GM19452 (cell line): ENCODE measurements around the gene SNIP1.
"Not testable (repeated sequence)": the region's sequence is repeated elsewhere in the genome, so short reads cannot be mapped to it uniquely, and the experiment has no call there.

ENCODE experiments used
- ATAC-seq: cut with Tn5 transposase; IDR thresholded peaks from one replicate; pipeline ENCODE4 v1.9.1; 2021; ENCODE audit not compliant: unreplicated experiment

Gene SNIP1

GRCh38 chr1:37553927-37554808, at the start of gene SNIP1:
Gene SNIP1 (minus strand): TSS chr1:37554293. CDS start chr1:37554229, 64 bp downstream.
- ATAC-seq: peak; percentile 73

- ATAC-seq: no peak
Observed at GRCh38 chr1:37602750-37603694, 48.9 kb upstream of the SNIP1 start.

DNA sequence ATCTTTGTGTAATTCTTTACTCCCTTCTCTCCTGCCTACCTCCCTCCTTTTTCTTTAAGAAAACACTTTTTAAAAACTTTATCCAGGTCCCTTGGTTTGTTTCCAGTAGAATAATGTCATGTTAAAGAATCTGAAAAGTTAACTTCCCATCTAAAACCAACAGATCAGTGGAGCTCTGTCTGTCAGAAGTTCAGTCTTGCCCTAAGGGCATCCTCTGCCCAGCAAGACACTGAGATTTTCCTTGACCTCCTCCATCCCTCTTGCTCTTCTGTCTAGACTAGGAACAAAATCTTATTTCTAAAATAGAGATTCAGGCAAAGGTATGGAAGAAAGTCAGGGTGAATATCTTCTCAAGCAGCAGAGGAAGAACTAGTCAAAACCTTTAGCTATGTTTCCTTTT, 47.3 kb upstream of the SNIP1 start:
- ATAC-seq: no peak

- ATAC-seq: no peak
Observed at GRCh38 chr1:37599940-37600339, 45.8 kb upstream of the SNIP1 start.

DNA sequence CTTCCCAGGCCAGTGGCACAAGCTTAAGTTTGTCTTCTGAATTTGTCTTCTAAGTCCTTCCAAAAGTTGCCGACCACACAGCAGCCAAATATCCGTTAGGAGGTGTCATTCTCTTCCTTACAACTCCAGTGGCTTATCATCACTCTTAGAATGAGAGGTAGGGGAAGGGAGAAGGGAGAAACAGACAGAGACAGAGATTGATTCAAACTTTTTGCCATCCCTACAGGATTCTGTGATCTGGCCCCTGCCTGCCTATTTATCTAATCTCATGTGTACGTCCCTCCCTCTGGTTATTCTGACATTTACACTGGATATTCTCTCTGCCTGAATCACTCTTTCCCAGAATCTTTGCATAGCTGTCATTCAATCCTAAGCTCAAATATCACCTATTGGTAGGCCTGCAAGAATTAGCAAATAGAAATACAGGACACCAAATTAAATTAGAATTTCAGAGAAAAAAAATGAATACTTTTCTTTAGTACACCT, 42.1 kb upstream of the SNIP1 start:
- no peak for ATAC-seq

GRCh38 chr1:37595440-37596181, 41.5 kb upstream of the SNIP1 start, which contains the start of gene GNL2:
Gene GNL2 (minus strand): TSS chr1:37595937. CDS start chr1:37595822, 115 bp downstream.
- ATAC-seq: peak; percentile 96

GRCh38 chr1:37593726-37594125, 39.6 kb upstream of the SNIP1 start:
- ATAC-seq: no peak

DNA sequence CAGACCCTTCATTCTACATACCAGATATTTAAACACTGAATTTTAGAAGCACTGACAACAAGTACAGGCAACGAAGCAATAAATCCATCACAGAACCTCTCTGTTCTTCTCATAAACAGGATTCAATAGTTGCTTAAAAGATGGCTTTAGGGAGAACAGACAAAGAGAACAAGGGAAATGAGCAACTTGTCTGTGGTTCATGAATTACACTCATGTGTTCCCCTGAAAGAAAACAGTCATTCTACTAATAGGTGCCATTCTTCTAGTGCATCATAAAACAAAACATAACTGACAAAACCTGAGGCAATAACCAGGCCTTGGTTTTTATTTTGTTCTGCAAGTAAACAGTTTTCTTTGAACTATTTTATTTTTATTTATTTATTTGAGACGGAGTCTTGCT, 34.8 kb upstream of the SNIP1 start:
- no peak for ATAC-seq

DNA sequence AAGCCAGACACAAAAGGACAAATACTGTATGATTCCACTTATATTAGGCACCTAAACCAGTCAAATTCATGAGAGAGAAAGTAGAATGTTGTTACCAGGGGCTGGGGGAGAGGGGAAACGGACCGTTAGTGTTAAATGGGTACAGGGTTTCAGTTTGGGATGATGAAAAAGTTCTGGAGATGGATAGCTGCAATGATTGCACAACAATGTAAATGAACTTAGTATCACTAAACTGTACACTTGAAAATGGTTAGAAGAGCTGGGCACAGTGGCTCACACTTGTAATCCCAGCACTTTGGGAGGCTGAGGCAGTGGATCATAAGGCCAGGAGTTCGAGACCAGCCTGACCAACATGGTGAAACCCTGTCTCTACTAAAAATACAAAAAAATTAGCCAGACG, 30.5 kb upstream of the SNIP1 start:
- not testable (repeated sequence) for ATAC-seq

- no peak for ATAC-seq
Observed at GRCh38 chr1:37575692-37576091, 21.6 kb upstream of the SNIP1 start.

- ATAC-seq: no peak
Observed at GRCh38 chr1:37574834-37575480, 20.9 kb upstream of the SNIP1 start.

GRCh38 chr1:37570528-37571334, 16.6 kb upstream of the SNIP1 start:
- no peak for ATAC-seq

DNA sequence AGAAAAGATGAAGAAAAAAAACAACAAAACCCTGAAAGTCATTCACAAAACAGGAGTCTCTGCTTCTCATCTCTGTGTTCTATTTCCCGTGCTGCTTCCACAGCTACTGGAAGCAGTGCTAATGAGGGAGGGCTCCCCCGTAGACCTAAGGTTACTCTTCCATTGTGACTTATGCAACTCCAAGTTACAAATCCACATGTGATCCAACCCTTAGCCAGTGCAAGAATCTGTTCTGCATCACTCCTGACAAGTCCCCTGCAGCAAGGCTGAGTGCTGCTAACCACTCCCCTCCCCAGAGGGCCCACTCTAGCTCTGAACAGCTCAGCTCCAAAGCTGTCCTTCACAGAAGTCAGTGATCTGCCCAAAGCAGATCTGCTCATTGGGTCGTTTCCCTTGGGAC, 12.9 kb upstream of the SNIP1 start:
- ATAC-seq: no peak

DNA sequence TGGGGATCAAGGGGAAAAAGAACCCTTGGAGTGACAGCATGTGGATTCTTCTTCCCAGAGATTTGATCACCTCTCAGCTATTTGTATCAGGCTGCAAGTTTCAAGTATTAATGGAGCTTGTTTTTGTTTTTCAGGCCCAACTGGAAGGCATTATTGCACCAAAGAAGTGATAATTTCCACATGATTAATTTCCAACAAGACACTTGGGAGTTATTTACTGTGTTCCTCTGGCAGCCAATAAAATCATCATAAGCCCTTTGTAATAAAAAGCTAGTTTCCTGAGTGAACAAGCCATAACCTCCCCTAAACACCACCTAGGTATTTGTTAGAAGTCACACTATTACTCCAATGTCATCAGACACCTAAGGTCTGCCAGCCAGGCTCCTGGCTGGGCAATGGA, 10.8 kb upstream of the SNIP1 start:
- no peak for ATAC-seq

DNA sequence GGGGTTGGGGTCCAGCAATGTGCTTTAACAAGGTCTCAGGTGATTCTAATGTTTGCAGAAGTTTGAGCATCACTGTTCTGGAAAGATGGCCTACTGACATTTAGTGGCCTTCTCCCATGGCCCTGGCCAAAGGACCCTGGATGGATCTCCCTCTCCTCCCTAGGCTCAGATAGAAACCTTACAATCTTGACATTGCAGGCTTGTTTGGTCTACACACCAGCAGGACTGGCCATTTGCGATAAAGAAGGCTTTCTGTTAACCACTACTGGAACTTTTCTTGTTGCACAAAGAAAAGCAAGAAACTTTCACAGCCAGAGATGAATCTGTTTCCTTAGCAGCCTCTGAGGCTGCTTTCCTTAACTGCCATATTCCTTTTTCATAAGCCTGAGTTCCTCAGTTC, 8.9 kb upstream of the SNIP1 start:
- no peak for ATAC-seq

- no peak for ATAC-seq
Observed at GRCh38 chr1:37561133-37562132, 7.3 kb upstream of the SNIP1 start.

DNA sequence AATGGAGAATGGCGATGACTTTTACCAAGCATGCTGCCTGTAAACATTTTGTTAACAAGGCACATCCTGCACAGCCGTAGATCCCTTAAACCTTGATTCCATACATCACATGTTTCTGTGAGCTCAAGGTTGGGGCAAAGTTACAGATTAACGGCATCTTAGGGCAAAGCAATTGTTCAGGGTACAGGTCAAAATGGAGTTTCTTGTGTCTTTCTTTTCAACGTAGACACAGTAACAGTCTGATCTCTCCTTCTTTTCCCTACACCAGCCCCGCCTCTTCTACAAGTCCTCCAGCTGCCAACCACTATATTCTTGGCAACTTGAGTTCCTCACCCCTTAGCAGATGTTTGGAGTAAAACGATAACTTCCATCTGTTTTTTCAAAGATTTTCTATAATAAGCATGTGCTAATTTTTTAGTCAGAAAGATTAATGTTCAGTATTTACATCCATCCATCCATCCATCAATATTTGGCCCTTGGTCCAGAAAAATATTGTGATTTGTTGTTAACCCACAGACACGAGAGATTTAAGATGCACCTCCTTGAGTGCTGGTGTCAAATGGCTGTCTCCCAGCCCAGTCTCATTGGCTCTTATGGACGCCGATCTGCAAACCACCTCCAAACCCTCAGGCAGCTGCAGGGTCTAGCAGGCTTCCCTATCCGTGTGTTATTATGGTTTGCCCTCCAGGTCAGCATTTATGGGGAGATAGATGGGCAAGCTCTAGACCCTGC, 6.5 kb upstream of the SNIP1 start:
- no peak for ATAC-seq

GRCh38 chr1:37559957-37560379, 5.9 kb upstream of the SNIP1 start:
- not testable (repeated sequence) for ATAC-seq
